OCI-LY3 (cell line): ENCODE data around the gene ACY1.

Experiments used
- H2AFZ ChIP-seq: fragments of 200-600, 300-600 bp; shearing (Covaris generic); 2 replicates; pipeline ENCODE4 v1.6.0; 2014; ENCODE audit warnings: antibody characterized with exemption, low read depth, low read length
- H3K27ac ChIP-seq: fragments of 200-600, 300-600 bp; sonication (generic); 2 replicates; pipeline ENCODE4 v1.5.1; 2014; ENCODE audit warnings: mild to moderate bottlenecking, low read length, moderate library complexity, mixed read lengths
- H3K27me3 ChIP-seq: fragments of 200-600, 300-600 bp; sonication (generic); 2 replicates; pipeline ENCODE4 v1.6.1; 2014; ENCODE audit warnings: low read depth, low read length, mixed read lengths
- H3K36me3 ChIP-seq: fragments of 200-600, 300-600 bp; sonication (generic); replicated peaks from 2 replicates; pipeline ENCODE3; 2014; ENCODE audit warnings: low read depth, low read length, mixed read lengths
- H3K4me1 ChIP-seq: fragments of 300-600, 200-600 bp; sonication (generic); 2 replicates; pipeline ENCODE4 v1.6.1; 2014; ENCODE audit warnings: low read length, mixed read lengths
- H3K4me2 ChIP-seq: fragments of 200-600, 300-600 bp; sonication (generic); 2 replicates; pipeline ENCODE4 v1.6.1; 2014; ENCODE audit warnings: low read length, mixed read lengths
- H3K4me3 ChIP-seq: fragments of 300-600, 200-600 bp; sonication (generic); 2 replicates; pipeline ENCODE4 v1.5.1; 2014; ENCODE audit warnings: antibody characterized with exemption, mild to moderate bottlenecking, low read length, moderate library complexity
- H3K79me2 ChIP-seq: fragments of 300-600, 200-600 bp; shearing (Covaris generic); 2 replicates; pipeline ENCODE4 v1.6.1; 2014; ENCODE audit warnings: mild to moderate bottlenecking, low read length, mixed read lengths
- H3K9ac ChIP-seq: fragments of 300-600, 200-600 bp; shearing (Covaris generic); 2 replicates; pipeline ENCODE4 v1.6.0; 2014; ENCODE audit warnings: mild to moderate bottlenecking, low read length, moderate library complexity
- H3K9me3 ChIP-seq: fragments of 200-600, 300-600 bp; shearing (Covaris generic); 2 replicates; pipeline ENCODE4 v1.6.1; 2014; ENCODE audit warnings: low read length, mixed read lengths; ENCODE audit not compliant: insufficient read depth
- H4K20me1 ChIP-seq: fragments of 200-600, 300-600 bp; sonication (generic); 2 replicates; pipeline ENCODE4 v1.6.1; 2016; ENCODE audit warnings: low read length, mixed read lengths; ENCODE audit not compliant: insufficient read depth
- CTCF ChIP-seq: fragments of 200-600, 300-600 bp; sonication (generic); IDR thresholded peaks from 2 replicates; pipeline ENCODE4 v1.5.1; 2014; ENCODE audit warnings: antibody characterized with exemption, low read length, low read depth
- EZH2phosphoT487 ChIP-seq: fragments of 200-600 bp; shearing (Covaris generic); IDR thresholded peaks from 2 replicates; pipeline ENCODE4 v1.6.1; 2018; ENCODE audit warnings: antibody characterized with exemption, mixed run types, low read depth

Gene ACY1

GRCh38 chr3:52029053-52029452, 45.7 kb downstream of the ACY1 start:
- no peak overlapping the region for H3K4me2 ChIP-seq
- H4K20me1 ChIP-seq: no peaks in the 10 kb centered on the region
- H3K36me3 ChIP-seq: no peaks in the 10 kb centered on the region
- peaks cover 11% of the 10 kb centered on the region for H3K4me1 ChIP-seq
- H3K79me2 ChIP-seq: no peaks in the 10 kb centered on the region
- peaks cover 16% of the 10 kb centered on the region; the same call in 1 of the 2 replicates for H3K27me3 ChIP-seq
- no peak overlapping the region for H3K27ac ChIP-seq
- no peak overlapping the region for H3K4me3 ChIP-seq
- H3K9me3 ChIP-seq: no peaks in the 10 kb centered on the region
- no peak overlapping the region for H3K9ac ChIP-seq
- TF ChIP-seq CTCF: no peak
- TF ChIP-seq EZH2phosphoT487: no peak
- no peak overlapping the region for H2AFZ ChIP-seq

GRCh38 chr3:52029535-52029934, 46.2 kb downstream of the ACY1 start:
- no peak overlapping the region for H3K9ac ChIP-seq
- peaks cover 6% of the 10 kb centered on the region for H3K4me1 ChIP-seq
- H2AFZ ChIP-seq: no peak overlapping the region
- no peak for TF ChIP-seq EZH2phosphoT487
- TF ChIP-seq CTCF: no peak
- H4K20me1 ChIP-seq: no peaks in the 10 kb centered on the region
- no peaks in the 10 kb centered on the region for H3K9me3 ChIP-seq
- no peaks in the 10 kb centered on the region for H3K36me3 ChIP-seq
- H3K27ac ChIP-seq: no peak overlapping the region
- no peak overlapping the region for H3K4me2 ChIP-seq
- H3K27me3 ChIP-seq: peaks cover 20% of the 10 kb centered on the region; the same call in 1 of the 2 replicates
- no peak overlapping the region for H3K4me3 ChIP-seq
- no peaks in the 10 kb centered on the region for H3K79me2 ChIP-seq

- Histone ChIP-seq H3K36me3 (no peaks in the 10 kb centered on the region), H3K27me3 (peaks cover 26% of the 10 kb centered on the region; the same call in 1 of the 2 replicates), H3K9ac (no peak overlapping the region), H3K4me3 (no peak overlapping the region), H3K4me2 (no peak overlapping the region), H3K9me3 (no peaks in the 10 kb centered on the region), H4K20me1 (no peaks in the 10 kb centered on the region), H3K4me1 (peaks cover 8% of the 10 kb centered on the region), H3K27ac (no peak overlapping the region), H2AFZ (no peak overlapping the region), H3K79me2 (no peaks in the 10 kb centered on the region)
- TF ChIP-seq EZH2phosphoT487 (no peak), CTCF (no peak)
Observed at GRCh38 chr3:52030714-52031310, 47.5 kb downstream of the ACY1 start.

- TF ChIP-seq CTCF (no peak), EZH2phosphoT487 (no peak)
- no peak overlapping the region for H2AFZ ChIP-seq
Observed at GRCh38 chr3:52031896-52032295, 48.6 kb downstream of the ACY1 start.

More at GRCh38 chr3:52031896-52032295, 48.6 kb downstream of the ACY1 start:
- Histone ChIP-seq H3K9ac (no peak overlapping the region), H3K27me3 (peaks cover 24% of the 10 kb centered on the region; the same call in 1 of the 2 replicates), H3K9me3 (no peaks in the 10 kb centered on the region), H4K20me1 (no peaks in the 10 kb centered on the region), H3K36me3 (no peaks in the 10 kb centered on the region), H3K79me2 (no peaks in the 10 kb centered on the region), H3K4me3 (no peak overlapping the region), H3K27ac (no peak overlapping the region), H3K4me1 (peaks cover 19% of the 10 kb centered on the region), H3K4me2 (no peak overlapping the region)
